Ecto neural progenitor cell (in vitro differentiated cells): ENCODE data around the gene ATP1B1.

ENCODE experiments used
- DNase-seq: peaks from one replicate; pipeline ENCODE4 v3.0.0-alpha.2; 2018; ENCODE audit warnings: low spot score

ATP1B1 gene

GRCh38 chr1:169094897-169095569 is 11.5 kb upstream of the ATP1B1 start:
- DNase-seq, result no peak

DNA sequence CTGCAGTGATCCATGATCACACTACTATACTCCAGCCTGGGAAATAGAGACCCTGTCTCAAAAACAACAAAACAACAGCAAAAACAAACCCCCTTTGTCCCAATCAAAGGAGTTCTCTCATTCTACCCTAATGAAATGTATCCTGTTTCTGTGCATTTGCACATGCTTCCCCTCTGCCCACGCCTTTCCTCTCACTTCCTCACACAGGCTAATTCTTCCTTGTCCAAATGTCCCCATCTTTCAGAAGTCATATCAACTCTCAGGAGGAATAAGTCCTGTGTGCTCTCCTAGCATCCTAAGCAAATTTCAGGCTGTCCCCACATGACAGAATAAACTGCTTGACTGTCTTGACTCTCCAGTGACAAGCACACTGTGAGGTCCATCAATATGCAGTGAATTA is 8.1 kb upstream of the ATP1B1 start:
- no peak for DNase-seq

- DNase-seq, result no peak
Observed at GRCh38 chr1:169099561-169099960, 6.9 kb upstream of the ATP1B1 start.

- DNase-seq, result no peak
Observed at GRCh38 chr1:169100208-169100607, 6.3 kb upstream of the ATP1B1 start.

DNA sequence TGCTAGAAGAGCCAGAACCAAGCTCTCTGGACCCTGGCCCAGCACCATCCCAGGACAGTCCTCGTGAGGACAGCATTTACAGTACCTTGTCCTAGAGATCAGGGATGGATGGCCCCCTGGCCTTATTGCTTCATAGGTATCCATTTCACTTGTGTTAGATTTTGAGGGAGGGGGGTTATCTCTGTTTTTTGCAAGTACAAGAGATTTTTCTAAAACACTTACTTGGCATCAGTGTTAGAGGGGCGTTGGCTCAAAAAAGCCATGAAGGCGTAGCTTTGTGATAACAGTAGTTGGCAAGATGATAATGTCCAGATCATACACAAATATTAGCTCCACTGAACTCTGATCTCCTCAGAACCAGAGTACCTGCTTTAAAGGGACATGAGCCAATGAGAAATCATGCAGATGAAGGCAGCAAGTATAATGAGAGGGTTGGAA is 5.8 kb upstream of the ATP1B1 start:
- no peak for DNase-seq

- no peak for DNase-seq
Observed at GRCh38 chr1:169102567-169102966, 3.9 kb upstream of the ATP1B1 start.

DNA sequence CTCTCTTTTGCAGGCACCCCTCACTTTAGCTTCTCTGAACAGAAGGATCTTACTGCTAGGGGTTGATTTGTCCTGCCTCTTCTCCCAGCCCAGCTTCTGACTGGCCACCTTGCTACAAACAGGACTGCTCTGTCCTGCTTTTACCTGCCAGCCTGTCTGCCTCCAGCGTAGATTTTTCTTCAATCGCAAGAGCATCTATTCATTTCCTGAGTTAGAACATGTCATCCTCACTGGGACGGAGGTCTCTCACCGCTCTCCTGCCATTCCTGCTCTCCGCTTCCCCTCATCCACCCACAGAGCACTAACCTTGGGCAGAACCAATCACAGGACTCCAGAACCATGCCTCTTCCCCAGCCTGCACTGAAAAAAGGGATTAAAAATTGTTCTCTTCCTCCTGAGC is 3.5 kb upstream of the ATP1B1 start:
- DNase-seq, result no peak

DNA sequence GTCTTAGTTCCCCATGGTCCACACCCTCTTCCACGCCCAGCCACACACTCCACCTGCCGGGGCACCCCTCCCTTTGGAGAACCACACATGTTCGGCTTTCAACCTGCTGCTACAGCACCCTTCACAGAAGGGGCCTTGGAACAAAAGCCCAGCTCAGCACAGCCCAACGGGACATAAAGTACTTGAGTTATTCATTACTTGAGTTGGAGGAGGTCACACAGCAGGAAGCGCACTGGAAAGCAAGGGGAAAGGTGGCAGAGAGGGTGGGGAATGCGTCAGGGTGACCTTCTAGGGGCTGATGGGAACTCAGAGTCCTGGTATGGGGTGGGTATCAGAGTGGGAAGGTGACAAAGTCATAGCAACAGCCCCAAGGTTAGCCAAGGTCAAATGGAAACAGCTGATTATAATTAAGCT is 3.0 kb upstream of the ATP1B1 start:
- no peak for DNase-seq

GRCh38 chr1:169105087-169105433 is 1.4 kb upstream of the ATP1B1 start:
- no peak for DNase-seq

GRCh38 chr1:169105434-169106094 is 926 bp upstream of the ATP1B1 start:
- DNase-seq, result peak; percentile 87

GRCh38 chr1:169106921-169107602 is 572 bp downstream of the ATP1B1 start:
- no peak for DNase-seq

DNA sequence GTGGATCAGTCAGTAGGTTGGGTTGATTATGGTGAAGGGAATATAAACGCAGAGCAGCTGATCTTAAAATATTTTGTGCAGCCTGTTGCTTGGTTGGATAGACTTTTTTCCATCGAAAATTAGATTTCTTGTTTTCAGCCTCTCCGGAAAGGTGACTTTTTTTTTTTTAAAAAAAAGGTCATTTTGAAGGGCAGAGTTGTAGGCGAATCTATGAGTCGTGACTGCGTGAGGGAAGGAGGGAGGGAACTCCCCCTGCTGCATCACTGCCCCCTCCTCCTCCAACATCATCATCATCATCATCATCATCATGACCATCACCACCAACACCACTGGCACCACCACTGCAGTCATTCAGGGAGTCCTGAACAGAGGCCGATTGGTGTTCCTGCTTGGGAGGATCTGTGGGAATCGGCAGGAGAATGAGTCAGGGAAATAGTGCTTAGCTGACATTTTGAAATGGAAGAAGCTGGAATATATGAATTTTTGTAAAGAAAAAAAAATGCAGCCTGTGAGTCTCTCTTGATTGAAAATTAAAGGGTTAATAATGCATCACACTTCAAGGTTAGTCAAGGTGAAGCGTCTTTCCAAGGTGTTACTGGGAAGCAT is 1.2 kb downstream of the ATP1B1 start:
- DNase-seq, result no peak

DNA sequence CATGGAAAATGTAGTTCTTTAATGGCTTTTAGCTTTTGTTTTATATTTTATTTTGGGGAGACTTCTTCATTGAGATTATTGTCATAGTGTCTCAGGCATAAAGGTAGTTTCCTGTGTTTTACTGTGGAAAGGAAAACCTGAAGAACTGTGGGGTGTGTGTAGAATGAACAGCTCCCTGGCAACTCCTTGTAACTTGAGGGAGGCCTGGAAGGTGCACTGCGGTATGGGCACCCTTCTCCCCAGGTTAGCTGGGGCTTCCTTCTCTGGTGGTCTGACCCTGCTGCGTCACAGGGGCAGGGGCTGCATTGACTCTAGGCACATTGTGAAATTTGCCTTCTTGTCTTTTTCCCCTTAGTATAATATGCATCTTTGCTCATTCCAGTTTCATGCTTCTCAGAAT is 1.7 kb downstream of the ATP1B1 start:
- no peak for DNase-seq

- no peak for DNase-seq
Observed at GRCh38 chr1:169108863-169109560, 2.5 kb downstream of the ATP1B1 start.

DNA sequence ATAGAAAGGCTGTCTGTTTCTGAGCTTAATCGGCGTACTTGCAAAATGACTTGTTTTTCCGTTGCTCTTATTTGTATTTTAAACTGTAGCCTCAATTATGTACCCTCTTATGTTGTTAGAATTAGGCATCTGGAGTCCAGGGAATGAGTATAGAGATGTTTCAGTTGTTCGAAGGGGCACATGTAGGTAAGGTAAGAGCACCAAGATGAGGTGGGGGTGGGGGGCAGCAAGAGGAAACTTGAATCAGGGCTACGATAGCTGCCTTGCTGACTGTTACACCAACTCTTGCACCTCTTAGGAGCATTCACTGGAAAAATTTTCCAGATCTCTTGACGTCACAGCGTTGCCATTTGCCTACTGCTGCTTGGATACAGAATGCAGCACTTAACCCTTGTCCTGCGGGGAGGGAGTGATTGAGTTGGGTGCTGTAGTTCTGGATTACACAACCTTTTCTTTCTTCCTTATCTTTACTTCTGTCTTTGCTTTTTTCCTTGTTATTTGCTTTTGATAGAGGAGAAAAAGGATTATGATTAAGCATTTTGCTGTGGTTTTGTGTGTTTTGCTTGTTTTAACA is 3.2 kb downstream of the ATP1B1 start:
- DNase-seq, result no peak

GRCh38 chr1:169110236-169110635 is 3.7 kb downstream of the ATP1B1 start:
- no peak for DNase-seq

DNA sequence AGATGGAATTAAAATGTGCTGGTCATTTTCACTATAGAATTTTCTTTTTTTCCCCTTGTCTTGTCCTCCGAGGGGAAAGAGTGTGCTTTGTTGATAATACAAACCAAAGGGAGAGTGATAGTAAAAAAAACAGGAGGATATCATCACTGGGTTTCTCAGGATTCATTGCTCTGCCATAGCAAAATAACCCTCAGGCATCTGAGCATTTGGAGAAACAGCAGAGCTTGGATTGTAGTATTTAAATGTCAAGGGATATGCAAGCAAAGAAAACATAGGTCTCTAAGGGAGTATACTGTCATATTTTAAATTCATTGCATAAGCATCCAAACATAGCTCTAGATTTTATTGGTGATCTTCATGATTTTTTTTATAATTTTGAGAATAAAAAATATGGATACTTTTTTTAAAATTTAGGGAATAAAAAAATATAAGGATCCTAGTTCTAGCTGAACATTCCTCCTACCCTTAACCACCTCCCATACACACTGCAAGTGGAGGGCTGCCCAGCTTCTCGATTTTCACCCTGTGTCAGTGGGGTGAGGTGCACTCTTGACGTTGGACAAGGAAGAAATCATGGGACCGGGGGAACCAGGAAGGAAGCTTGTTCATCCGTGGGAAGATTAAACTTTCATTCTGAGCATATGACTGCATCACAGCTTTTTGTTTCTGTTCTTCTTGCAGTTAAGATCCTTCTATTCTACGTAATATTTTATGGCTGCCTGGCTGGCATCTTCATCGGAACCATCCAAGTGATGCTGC is 4.4 kb downstream of the ATP1B1 start:
- DNase-seq, result no peak

GRCh38 chr1:169111472-169111871 is 5.0 kb downstream of the ATP1B1 start:
- DNase-seq, result no peak

DNA sequence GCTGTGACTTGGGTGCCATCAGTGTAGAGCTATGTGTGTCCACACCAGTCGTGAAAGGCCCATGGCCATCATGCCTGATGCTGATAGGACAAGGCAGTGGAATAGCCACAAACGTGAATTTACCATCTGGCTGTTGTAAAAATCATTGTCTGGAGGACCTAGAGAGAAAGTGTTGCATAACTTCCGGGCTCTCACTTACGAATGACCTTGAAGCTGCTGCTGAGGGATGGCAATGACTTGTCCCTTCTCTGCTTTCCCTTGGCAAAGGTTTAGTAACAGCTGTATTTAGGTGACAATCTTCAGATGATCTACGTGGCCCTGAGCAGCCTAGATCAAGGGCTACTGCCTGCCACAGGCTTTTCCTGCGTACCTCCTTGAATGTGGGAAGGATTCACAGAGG is 5.8 kb downstream of the ATP1B1 start:
- no peak for DNase-seq

DNA sequence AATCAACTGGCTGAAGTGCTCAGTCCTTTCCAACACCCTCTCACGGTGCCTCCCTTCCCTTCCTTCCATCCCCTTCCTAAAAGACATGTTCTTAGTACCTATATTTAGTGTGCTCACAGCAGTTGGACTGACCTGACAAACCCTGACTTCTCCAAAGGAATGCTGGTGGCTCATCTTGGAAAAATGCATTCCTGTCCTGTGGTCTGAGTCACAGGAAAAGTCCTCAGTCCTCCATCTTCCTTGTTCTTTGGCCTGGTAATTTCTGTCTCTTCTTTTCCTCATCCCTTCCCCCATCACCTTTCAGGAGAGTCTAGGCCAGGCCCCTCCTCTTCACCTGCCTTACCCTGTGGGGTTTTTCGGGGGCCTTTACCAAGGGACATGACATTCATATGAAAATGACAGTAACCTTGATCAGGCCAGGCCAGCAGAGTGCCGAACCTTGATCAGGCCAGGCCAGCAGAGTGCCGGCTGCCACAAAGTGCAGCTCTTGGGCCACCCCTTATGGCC is 7.2 kb downstream of the ATP1B1 start:
- DNase-seq, result no peak
